HepG2 (cell line): ENCODE measurements around the gene UTP15. TPM values are rescaled to one million over a fixed set of nuclear protein-coding genes. Genes with fewer than 3 reads are reported as not detected.

Experiments
- AKAP8 ChIP-seq: sonication (generic); formaldehyde crosslinking; IDR thresholded peaks from 2 replicates; pipeline ENCODE4 v1.5.1; 2020; ENCODE audit warnings: mild to moderate bottlenecking, missing genetic modification reagents
- CAMTA2 ChIP-seq: sonication (generic); formaldehyde crosslinking; IDR thresholded peaks from 2 replicates; pipeline ENCODE4 v1.4.0; 2020; ENCODE audit warnings: mild to moderate bottlenecking, missing genetic modification reagents, borderline replicate concordance
- MEIS2 ChIP-seq: sonication (generic); formaldehyde crosslinking; IDR thresholded peaks from 2 replicates; pipeline ENCODE4 v1.9.0; 2021; ENCODE audit warnings: mild to moderate bottlenecking, missing genetic modification reagents
- MYPOP ChIP-seq: sonication (generic); formaldehyde crosslinking; IDR thresholded peaks from 2 replicates; pipeline ENCODE4 v1.8.1; 2023; ENCODE audit warnings: mild to moderate bottlenecking, moderate library complexity, missing genetic modification reagents
- NFRKB ChIP-seq: fragments of 450-650 bp; IDR thresholded peaks from 2 replicates; pipeline ENCODE4 v1.6.1; 2017
- NR3C1 ChIP-seq: sonication (generic); formaldehyde crosslinking; IDR thresholded peaks from 2 replicates; pipeline ENCODE4 v1.4.0; 2020; ENCODE audit warnings: missing genetic modification reagents
- SMAD1 ChIP-seq: sonication (generic); formaldehyde crosslinking; IDR thresholded peaks from 2 replicates; pipeline ENCODE4 v1.4.0; 2020; ENCODE audit warnings: missing genetic modification reagents, low read depth, mild to moderate bottlenecking, borderline replicate concordance
- SOX13 ChIP-seq, 3 experiments: fragments of 450-650 bp in 1 of 3; sonication (generic) in 1 of 3; formaldehyde crosslinking in 1 of 3; IDR thresholded peaks in 2 of 3; conservative IDR thresholded peaks in 1 of 3; 2 replicates each; pipeline versions ENCODE4 v1.5.0 to v1.6.1; 2016 to 2020; ENCODE audit warnings: antibody characterized with exemption in 1 of 3, mild to moderate bottlenecking in 1 of 3, missing compliant biosample characterization in 1 of 3, missing genetic modification reagents in 1 of 3, moderate library complexity in 1 of 3
- SP1 ChIP-seq, 2 experiments: fragments of 450-650 bp in 1 of 2; sonication (generic) in 1 of 2; formaldehyde crosslinking in 1 of 2; IDR thresholded peaks; 2 replicates each; pipeline versions ENCODE4 v1.4.0 to v1.6.1; 2016 to 2020; ENCODE audit warnings: missing genetic modification reagents in 1 of 2
- SPEN ChIP-seq: sonication (generic); formaldehyde crosslinking; IDR thresholded peaks from 2 replicates; pipeline ENCODE4 v1.5.1; 2020; ENCODE audit warnings: low read depth, mild to moderate bottlenecking, missing genetic modification reagents
- THYN1 ChIP-seq: sonication (generic); formaldehyde crosslinking; IDR thresholded peaks from 2 replicates; pipeline ENCODE4 v1.8.1; 2023; ENCODE audit warnings: low read depth, mild to moderate bottlenecking, moderate library complexity, missing genetic modification reagents, borderline replicate concordance
- ZBTB14 ChIP-seq: sonication (generic); formaldehyde crosslinking; IDR thresholded peaks from 2 replicates; pipeline ENCODE4 v1.4.0; 2020; ENCODE audit warnings: missing genetic modification reagents
- ZNF10 ChIP-seq: sonication (generic); formaldehyde crosslinking; IDR thresholded peaks from 2 replicates; pipeline ENCODE4 v1.4.0; 2020; ENCODE audit warnings: mild to moderate bottlenecking, low read depth, missing genetic modification reagents, borderline replicate concordance
- ZNF160 ChIP-seq: sonication (generic); formaldehyde crosslinking; IDR thresholded peaks from 2 replicates; pipeline ENCODE4 v1.8.0; 2022; ENCODE audit warnings: mild to moderate bottlenecking, inconsistent platforms, missing genetic modification reagents
- ZNF430 ChIP-seq: sonication (generic); formaldehyde crosslinking; IDR thresholded peaks from 2 replicates; pipeline ENCODE4 v1.9.0; 2021; ENCODE audit warnings: mild to moderate bottlenecking, missing genetic modification reagents
- ZNF724P ChIP-seq: sonication (generic); formaldehyde crosslinking; IDR thresholded peaks from 2 replicates; pipeline ENCODE4 v1.8.0; 2022; ENCODE audit warnings: missing genetic modification reagents, borderline replicate concordance
- ZNF775 ChIP-seq: sonication (generic); formaldehyde crosslinking; IDR thresholded peaks from 2 replicates; pipeline ENCODE4 v1.4.0; 2020; ENCODE audit warnings: missing genetic modification reagents, mild to moderate bottlenecking, moderate library complexity, borderline replicate concordance
- ZNF776 ChIP-seq: sonication (generic); formaldehyde crosslinking; IDR thresholded peaks from 2 replicates; pipeline ENCODE4 v1.4.0; 2020; ENCODE audit warnings: mild to moderate bottlenecking, missing genetic modification reagents
- ZNF879 ChIP-seq: sonication (generic); formaldehyde crosslinking; IDR thresholded peaks from 2 replicates; pipeline ENCODE4 v1.8.1; 2023; ENCODE audit warnings: missing genetic modification reagents
- polyA plus RNA-seq, 8 experiments: library from polyadenylated mRNA; depleted of rRNA in 3 of 8; stranded (reverse) in 7 of 8; unstranded in 1 of 8; fragments of >200 nt; fragmentation: Illumina TruSeq in 4 of 8; extraction: Trizol in 4 of 8; gene quantifications; 2 replicates each; pipeline versions ENCODE4 v1.2.1 to v1.2.3, GENCODE V29; 2011 to 2016; ENCODE audit warnings: low read depth in 4 of 8, missing spikeins in 1 of 8, mixed read lengths in 1 of 8; ENCODE audit not compliant: insufficient read depth in 1 of 8
- total RNA-seq, 5 experiments: library from RNA; depleted of rRNA; stranded (reverse); fragments of >200 nt; fragmentation: Illumina TruSeq; extraction: Trizol; gene quantifications; 2 replicates each; pipeline ENCODE4 v1.2.3, GENCODE V29; 2016; ENCODE audit warnings: low read depth in 1 of 5
- TF ChIP-seq, protein P1 (sequence below): sonication (generic); formaldehyde crosslinking; IDR thresholded peaks from 2 replicates; pipeline ENCODE4 v1.4.0; 2020; ENCODE audit warnings: missing genetic modification reagents
- TF ChIP-seq, protein P2 (sequence below): sonication (generic); formaldehyde crosslinking; IDR thresholded peaks from 2 replicates; pipeline ENCODE4 v1.5.0; 2020; ENCODE audit warnings: missing genetic modification reagents

UTP15 gene
- total and polyA plus RNA-seq, 2 of the 13 experiments (the other 11 are each of a cell fraction or from before 2014, with no cell fraction given) = 7.3 to 35.8 TPM

- TF ChIP-seq, protein P1, sequence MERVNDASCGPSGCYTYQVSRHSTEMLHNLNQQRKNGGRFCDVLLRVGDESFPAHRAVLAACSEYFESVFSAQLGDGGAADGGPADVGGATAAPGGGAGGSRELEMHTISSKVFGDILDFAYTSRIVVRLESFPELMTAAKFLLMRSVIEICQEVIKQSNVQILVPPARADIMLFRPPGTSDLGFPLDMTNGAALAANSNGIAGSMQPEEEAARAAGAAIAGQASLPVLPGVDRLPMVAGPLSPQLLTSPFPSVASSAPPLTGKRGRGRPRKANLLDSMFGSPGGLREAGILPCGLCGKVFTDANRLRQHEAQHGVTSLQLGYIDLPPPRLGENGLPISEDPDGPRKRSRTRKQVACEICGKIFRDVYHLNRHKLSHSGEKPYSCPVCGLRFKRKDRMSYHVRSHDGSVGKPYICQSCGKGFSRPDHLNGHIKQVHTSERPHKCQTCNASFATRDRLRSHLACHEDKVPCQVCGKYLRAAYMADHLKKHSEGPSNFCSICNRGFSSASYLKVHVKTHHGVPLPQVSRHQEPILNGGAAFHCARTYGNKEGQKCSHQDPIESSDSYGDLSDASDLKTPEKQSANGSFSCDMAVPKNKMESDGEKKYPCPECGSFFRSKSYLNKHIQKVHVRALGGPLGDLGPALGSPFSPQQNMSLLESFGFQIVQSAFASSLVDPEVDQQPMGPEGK = peak; percentile 79
- TF ChIP-seq NR3C1 (CRISPR knock-in tag) = no peak
- peak; percentile 61; the same call in 1 of the 2 replicates for TF ChIP-seq AKAP8 (CRISPR knock-in tag)
- TF ChIP-seq MEIS2 (CRISPR knock-in tag) = no peak
- TF ChIP-seq CAMTA2 (CRISPR knock-in tag) = no peak
- no peak for TF ChIP-seq ZNF724P (CRISPR knock-in tag)
- TF ChIP-seq ZNF10 = no peak
- TF ChIP-seq ZNF430 (CRISPR knock-in tag) = 0 out of 2 replicates have a peak, but pooled peaks have one; percentile 62
- no peak for TF ChIP-seq THYN1 (CRISPR knock-in tag)
- peak; percentile 74; the same call in 1 of the 2 replicates for TF ChIP-seq MYPOP (CRISPR knock-in tag)
- TF ChIP-seq SP1 (IDR thresholded peaks at IDR 0.05) = no peak
- TF ChIP-seq SP1 (CRISPR knock-in tag; IDR thresholded peaks at IDR 0.05) = no peak; the same call in 1 of the 2 replicates
- no peak for TF ChIP-seq ZNF879 (CRISPR knock-in tag)
- no peak for TF ChIP-seq SMAD1 (CRISPR knock-in tag)
- TF ChIP-seq ZNF775 (CRISPR knock-in tag) = 0 out of 2 replicates have a peak, but pooled peaks have one; percentile 56
- TF ChIP-seq ZBTB14 (CRISPR knock-in tag) = no peak
- TF ChIP-seq, protein P2, sequence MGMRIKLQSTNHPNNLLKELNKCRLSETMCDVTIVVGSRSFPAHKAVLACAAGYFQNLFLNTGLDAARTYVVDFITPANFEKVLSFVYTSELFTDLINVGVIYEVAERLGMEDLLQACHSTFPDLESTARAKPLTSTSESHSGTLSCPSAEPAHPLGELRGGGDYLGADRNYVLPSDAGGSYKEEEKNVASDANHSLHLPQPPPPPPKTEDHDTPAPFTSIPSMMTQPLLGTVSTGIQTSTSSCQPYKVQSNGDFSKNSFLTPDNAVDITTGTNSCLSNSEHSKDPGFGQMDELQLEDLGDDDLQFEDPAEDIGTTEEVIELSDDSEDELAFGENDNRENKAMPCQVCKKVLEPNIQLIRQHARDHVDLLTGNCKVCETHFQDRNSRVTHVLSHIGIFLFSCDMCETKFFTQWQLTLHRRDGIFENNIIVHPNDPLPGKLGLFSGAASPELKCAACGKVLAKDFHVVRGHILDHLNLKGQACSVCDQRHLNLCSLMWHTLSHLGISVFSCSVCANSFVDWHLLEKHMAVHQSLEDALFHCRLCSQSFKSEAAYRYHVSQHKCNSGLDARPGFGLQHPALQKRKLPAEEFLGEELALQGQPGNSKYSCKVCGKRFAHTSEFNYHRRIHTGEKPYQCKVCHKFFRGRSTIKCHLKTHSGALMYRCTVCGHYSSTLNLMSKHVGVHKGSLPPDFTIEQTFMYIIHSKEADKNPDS = no peak
- no peak for TF ChIP-seq ZNF160 (CRISPR knock-in tag)
- TF ChIP-seq SPEN (CRISPR knock-in tag) = peak; percentile 59; the same call in 1 of the 2 replicates
- no peak for TF ChIP-seq NFRKB
- TF ChIP-seq SOX13 (IDR thresholded peaks at IDR 0.05) = peak; percentile 100
- peak in 1 of 2 experiments; percentile 100; a peak in 2 of 4 replicates for TF ChIP-seq SOX13 (CRISPR knock-in tag; conservative IDR thresholded peaks at IDR 0.05 in 1 of 2, IDR thresholded peaks at IDR 0.05 in 1 of 2)
- no peak for TF ChIP-seq ZNF776 (CRISPR knock-in tag)
Observed at GRCh38 chr5:73544429-73545402, 20.8 kb upstream of the UTP15 start (continued).
